CD4-positive, alpha-beta memory T cell (primary cell): Measurements from ENCODE around the gene USP4. TPM values are rescaled to one million over a fixed set of nuclear protein-coding genes. Genes with fewer than 3 reads are reported as not detected.

Experiments
- CTCF ChIA-PET: fragments of 350-600 bp; sonication (Branson Sonifier 250); formaldehyde crosslinking; loops from one replicate; lab custom pipeline; 2021; ENCODE audit warnings: inconsistent platforms; ENCODE audit not compliant: partially characterized antibody; lab: Charles Lee
- POLR2A ChIA-PET: fragments of 350-600 bp; sonication (Branson Sonifier 250); formaldehyde crosslinking; loops from one replicate; lab custom pipeline; 2021; ENCODE audit not compliant: partially characterized antibody; lab: Charles Lee
- DNase-seq, 5 donors: peaks; one replicate each; pipeline versions ENCODE4 v3.0.0 to v3.0.0-alpha.2; 2020 to 2022; ENCODE audit warnings: mixed read lengths in 1 of 5
- H3K27ac ChIP-seq: one replicate; pipeline ENCODE4 v1.7.0; 2013; ENCODE audit warnings: low read depth, low read length
- H3K27me3 ChIP-seq: 2 replicates; pipeline ENCODE4 v1.7.0; 2013; ENCODE audit warnings: mild to moderate bottlenecking, low read length, moderate library complexity; ENCODE audit not compliant: insufficient read depth
- H3K36me3 ChIP-seq: 2 replicates; pipeline ENCODE4 v1.7.0; 2013; ENCODE audit warnings: mild to moderate bottlenecking, low read length, moderate library complexity; ENCODE audit not compliant: insufficient read depth
- H3K4me1 ChIP-seq: 2 replicates; pipeline ENCODE4 v1.7.0; 2013; ENCODE audit warnings: mild to moderate bottlenecking, low read length, moderate library complexity; ENCODE audit not compliant: insufficient read depth
- H3K4me3 ChIP-seq, 2 donors: one replicate each; pipeline ENCODE4 v1.7.0; 2013; ENCODE audit warnings: low read length in 2 of 2, mild to moderate bottlenecking in 1 of 2
- H3K9me3 ChIP-seq, 2 donors: one replicate each; pipeline ENCODE4 v1.7.0; 2013; ENCODE audit warnings: low read length in 2 of 2, control low read depth in 1 of 2; ENCODE audit not compliant: control insufficient read depth in 1 of 2
- H3K27ac Mint-ChIP-seq, 7 donors: one replicate each; pipeline ENCODE4 v1.8.0; 2020 to 2021; ENCODE audit warnings: mixed read lengths in 7 of 7, mild to moderate bottlenecking in 6 of 7, inconsistent platforms in 3 of 7, moderate library complexity in 3 of 7
- H3K27me3 Mint-ChIP-seq, 2 donors: one replicate each; pipeline ENCODE4 v1.8.0; 2020 to 2021; ENCODE audit warnings: mixed read lengths in 2 of 2
- H3K36me3 Mint-ChIP-seq, 2 donors: one replicate each; pipeline ENCODE4 v1.8.0; 2020 to 2021; ENCODE audit warnings: mixed read lengths in 2 of 2, inconsistent platforms in 1 of 2, mild to moderate bottlenecking in 1 of 2
- H3K4me1 Mint-ChIP-seq, 4 donors: one replicate each; pipeline ENCODE4 v1.8.0; 2020 to 2021; ENCODE audit warnings: mixed read lengths in 4 of 4, mild to moderate bottlenecking in 1 of 4
- H3K4me3 Mint-ChIP-seq, 8 donors: one replicate each; pipeline ENCODE4 v1.8.0; 2020 to 2021; ENCODE audit warnings: mixed read lengths in 8 of 8, mild to moderate bottlenecking in 7 of 8, moderate library complexity in 6 of 8, inconsistent platforms in 3 of 8
- H3K9me3 Mint-ChIP-seq, 8 donors: one replicate each; pipeline ENCODE4 v1.8.0; 2020 to 2021; ENCODE audit warnings: mixed read lengths in 8 of 8, mild to moderate bottlenecking in 5 of 8, inconsistent platforms in 3 of 8, moderate library complexity in 1 of 8
- intact Hi-C: fragments of 100-400 bp; cut with micrococcal nuclease; formaldehyde crosslinking; loops from one replicate; pipeline ENCODE4 v1.15.1; 2023
- polyA plus RNA-seq, 2 donors: library from polyadenylated mRNA; unstranded; fragments of 300-500 nt; fragmentation: Illumina TruSeq; gene quantifications; one replicate each; pipeline ENCODE4 v1.2.3, GENCODE V29; 2021
- total RNA-seq, 2 experiments: library from RNA; stranded (reverse); gene quantifications; one replicate each; pipeline ENCODE4 v1.2.3, GENCODE V29; 2021

The USP4 gene
- total and polyA plus RNA-seq, 4 experiments from 2014 or later = 73.2 to 114 (median 93.0) TPM

- CTCF ChIA-PET = no interaction called here
- H3K36me3 ChIP-seq = peaks cover 60% of the 10 kb centered on the region
- H3K27ac ChIP-seq = no peak overlapping the region
- Mint-ChIP-seq H3K4me1 (peaks cover 4 to 7% (median 5%) of the 10 kb centered on the region in 4 donors), H3K4me3 (no peak overlapping the region), H3K9me3 (no peaks in the 10 kb centered on the region), H3K27me3 (no peaks in the 10 kb centered on the region), H3K27ac (no peak overlapping the region), H3K36me3 (peaks cover 46 to 74% of the 10 kb centered on the region in 2 donors)
- DNase-seq = no peak
- H3K9me3 ChIP-seq = no peaks in the 10 kb centered on the region
- no peak overlapping the region for H3K4me3 ChIP-seq
- no peaks in the 10 kb centered on the region for H3K4me1 ChIP-seq
- intact Hi-C loops = no loop called here
- H3K27me3 ChIP-seq = no peaks in the 10 kb centered on the region
- POLR2A ChIA-PET = interaction anchor here (1.9 kb wide), 1 partner anchor 12 kb away, joined by 6 read pairs; the partner anchor contains the start of gene USP4
Measured at GRCh38 chr3:49327485-49327884, 12.4 kb downstream of the USP4 start.

GRCh38 chr3:49324768-49325167, 15.1 kb downstream of the USP4 start:
- H3K9me3 ChIP-seq = no peaks in the 10 kb centered on the region
- no peaks in the 10 kb centered on the region for H3K4me1 ChIP-seq
- H3K36me3 ChIP-seq = peaks cover 79% of the 10 kb centered on the region
- Mint-ChIP-seq H3K4me1 (peaks cover 0 to 10% (median 5%) of the 10 kb centered on the region in 4 donors), H3K9me3 (no peaks in the 10 kb centered on the region), H3K27me3 (no peaks in the 10 kb centered on the region), H3K27ac (peak overlapping the region in 2 of 7 donors; percentile 40 to 84), H3K36me3 (peaks cover 57 to 78% of the 10 kb centered on the region in 2 donors), H3K4me3 (no peak overlapping the region)
- ChIA-PET POLR2A (interaction anchor here (1.6 kb wide), 1 partner anchor 16 kb away, joined by 8 read pairs; the partner anchor contains the start of gene USP4), CTCF (interaction anchor here (0.9 to 1.4 kb wide), 3 partner anchors 10 to 24 kb away, joined by 3 to 5 read pairs (median 4); partner anchors contain the start of gene USP4)
- no peak overlapping the region for H3K27ac ChIP-seq
- DNase-seq = no peak
- intact Hi-C loops = no loop called here
- H3K4me3 ChIP-seq = no peak overlapping the region
- no peaks in the 10 kb centered on the region for H3K27me3 ChIP-seq

- H3K9me3 ChIP-seq = no peaks in the 10 kb centered on the region
- H3K4me1 Mint-ChIP-seq = no peaks in the 10 kb centered on the region
- no peak overlapping the region for H3K27ac ChIP-seq
- H3K27me3 ChIP-seq = no peaks in the 10 kb centered on the region
- no peaks in the 10 kb centered on the region for H3K4me1 ChIP-seq
- ChIA-PET POLR2A (no interaction called here), CTCF (interaction anchor here (0.6 to 1.1 kb wide), 2 partner anchors 132 to 169 kb away, joined by 3 read pairs; no protein-coding TSS in a partner anchor)
- peaks cover 50% of the 10 kb centered on the region for H3K36me3 ChIP-seq
- no peak overlapping the region for H3K27ac Mint-ChIP-seq
- no peak overlapping the region for H3K4me3 ChIP-seq
- no peaks in the 10 kb centered on the region for H3K27me3 Mint-ChIP-seq
- peaks cover 24 to 51% of the 10 kb centered on the region in 2 donors for H3K36me3 Mint-ChIP-seq
- H3K4me3 Mint-ChIP-seq = no peak overlapping the region
- no peaks in the 10 kb centered on the region for H3K9me3 Mint-ChIP-seq
- DNase-seq = no peak
- intact Hi-C loops = no loop called here
Measured at GRCh38 chr3:49316696-49317457, 23.0 kb downstream of the USP4 start.

- Histone ChIP-seq H3K27me3 (no peaks in the 10 kb centered on the region), H3K36me3 (peaks cover 43% of the 10 kb centered on the region), H3K27ac (no peak overlapping the region), H3K9me3 (no peaks in the 10 kb centered on the region), H3K4me1 (no peaks in the 10 kb centered on the region), H3K4me3 (no peak overlapping the region)
- intact Hi-C loops = no loop called here
- Mint-ChIP-seq H3K27me3 (no peaks in the 10 kb centered on the region), H3K4me3 (no peak overlapping the region), H3K27ac (peak overlapping the region in 6 of 7 donors; percentile 32 to 72 (median 48)), H3K4me1 (peaks cover 0 to 3% (median 0%) of the 10 kb centered on the region in 4 donors), H3K36me3 (peaks cover 25 to 53% of the 10 kb centered on the region in 2 donors), H3K9me3 (no peaks in the 10 kb centered on the region)
- CTCF ChIA-PET = interaction anchor here (0.7 kb wide), 1 partner anchor 115 kb away, joined by 3 read pairs; the partner anchor contains the start of gene NICN1
- POLR2A ChIA-PET = interaction anchor here (1.5 kb wide), 1 partner anchor 26 kb away, joined by 3 read pairs; the partner anchor contains the start of gene USP4
- DNase-seq = no peak
Measured at GRCh38 chr3:49313896-49314688, 25.8 kb downstream of the USP4 start.

GRCh38 chr3:49311283-49311682, 28.6 kb downstream of the USP4 start:
- H3K4me1 ChIP-seq = no peaks in the 10 kb centered on the region
- peak overlapping the region in 6 of 7 donors; percentile 14 to 87 (median 48) for H3K27ac Mint-ChIP-seq
- CTCF ChIA-PET = no interaction called here
- no peak overlapping the region for H3K4me3 ChIP-seq
- peaks cover 35% of the 10 kb centered on the region for H3K36me3 ChIP-seq
- no peak overlapping the region for H3K27ac ChIP-seq
- H3K27me3 ChIP-seq = no peaks in the 10 kb centered on the region
- H3K4me1 Mint-ChIP-seq = peaks cover 0 to 3% (median 0%) of the 10 kb centered on the region in 4 donors
- H3K36me3 Mint-ChIP-seq = peaks cover 24 to 56% of the 10 kb centered on the region in 2 donors
- POLR2A ChIA-PET = no interaction called here
- no peak for DNase-seq
- intact Hi-C loops = no loop called here
- no peak overlapping the region for H3K4me3 Mint-ChIP-seq
- H3K9me3 Mint-ChIP-seq = no peaks in the 10 kb centered on the region
- no peaks in the 10 kb centered on the region for H3K9me3 ChIP-seq
- H3K27me3 Mint-ChIP-seq = no peaks in the 10 kb centered on the region

GRCh38 chr3:49310677-49311076, 29.2 kb downstream of the USP4 start:
- Mint-ChIP-seq H3K27ac (peak overlapping the region in 5 of 7 donors; percentile 38 to 87 (median 51)), H3K36me3 (peaks cover 26 to 59% of the 10 kb centered on the region in 2 donors), H3K9me3 (no peaks in the 10 kb centered on the region), H3K4me1 (peaks cover 0 to 3% (median 0%) of the 10 kb centered on the region in 4 donors), H3K27me3 (no peaks in the 10 kb centered on the region), H3K4me3 (no peak overlapping the region)
- ChIA-PET POLR2A (no interaction called here), CTCF (no interaction called here)
- intact Hi-C loops = no loop called here
- H3K4me1 ChIP-seq = no peaks in the 10 kb centered on the region
- peaks cover 38% of the 10 kb centered on the region for H3K36me3 ChIP-seq
- no peaks in the 10 kb centered on the region for H3K9me3 ChIP-seq
- no peak for DNase-seq
- H3K27ac ChIP-seq = no peak overlapping the region
- H3K4me3 ChIP-seq = no peak overlapping the region
- H3K27me3 ChIP-seq = no peaks in the 10 kb centered on the region

- H3K4me1 ChIP-seq = peaks cover 4% of the 10 kb centered on the region
- POLR2A ChIA-PET = no interaction called here
- H3K36me3 ChIP-seq = peaks cover 48% of the 10 kb centered on the region
- CTCF ChIA-PET = interaction anchor here (1.3 kb wide), 1 partner anchor 144 kb away, joined by 4 read pairs; no protein-coding TSS in a partner anchor
- H3K27me3 ChIP-seq = no peaks in the 10 kb centered on the region
- intact Hi-C loops = no loop called here
- H3K4me3 ChIP-seq = no peak overlapping the region
- Mint-ChIP-seq H3K27me3 (no peaks in the 10 kb centered on the region), H3K27ac (no peak overlapping the region), H3K36me3 (peaks cover 17 to 69% of the 10 kb centered on the region in 2 donors), H3K4me3 (no peak overlapping the region), H3K9me3 (no peaks in the 10 kb centered on the region), H3K4me1 (peaks cover 0 to 7% (median 0%) of the 10 kb centered on the region in 4 donors)
- no peak overlapping the region for H3K27ac ChIP-seq
- DNase-seq = no peak
- no peaks in the 10 kb centered on the region for H3K9me3 ChIP-seq
Measured at GRCh38 chr3:49305608-49306007, 34.2 kb downstream of the USP4 start.
